IPS-18a (cell line): Measurements from ENCODE around the gene VAC14.
"Not testable (repeated sequence)": the region's sequence is repeated elsewhere in the genome, so short reads cannot be mapped to it uniquely, and the experiment has no call there.

Source experiments
- H3K27ac ChIP-seq: one replicate; pipeline ENCODE4 v1.5.1; 2013; ENCODE audit warnings: low read length
- H3K27me3 ChIP-seq: one replicate; pipeline ENCODE4 v1.6.1; 2013; ENCODE audit warnings: mild to moderate bottlenecking, low read length; ENCODE audit not compliant: control insufficient read depth, insufficient read depth
- H3K36me3 ChIP-seq: one replicate; pipeline ENCODE4 v1.6.1; 2013; ENCODE audit warnings: low read depth, low read length; ENCODE audit not compliant: control insufficient read depth
- H3K4me1 ChIP-seq: one replicate; pipeline ENCODE4 v1.6.1; 2013; ENCODE audit warnings: low read depth, low read length; ENCODE audit not compliant: control insufficient read depth
- H3K4me3 ChIP-seq: one replicate; pipeline ENCODE4 v1.5.1; 2013; ENCODE audit warnings: low read length
- H3K9ac ChIP-seq: one replicate; pipeline ENCODE4 v1.6.1; 2013; ENCODE audit warnings: mild to moderate bottlenecking, low read length, moderate library complexity
- H3K9me3 ChIP-seq: one replicate; pipeline ENCODE4 v1.6.1; 2013; ENCODE audit warnings: low read depth, low read length; ENCODE audit not compliant: control insufficient read depth

The VAC14 gene

GRCh38 chr16:70646260-70647241 lies 154.4 kb downstream of the VAC14 start, which contains the start of gene IL34:
IL34 (plus strand) TSS chr16:70646559; CDS start chr16:70646948, 389 bp downstream.
- H3K27me3 ChIP-seq: no peaks in the 10 kb centered on the region
- H3K27ac ChIP-seq: no peak within 1 kb of the TSS
- no peaks in the 10 kb centered on the region for H3K4me1 ChIP-seq
- no peaks in the 10 kb centered on the region for H3K36me3 ChIP-seq
- H3K9me3 ChIP-seq: no peaks in the 10 kb centered on the region
- H3K9ac ChIP-seq: no peak within 1 kb of the TSS
- no peak within 1 kb of the TSS for H3K4me3 ChIP-seq

GRCh38 chr16:70644763-70645597 lies 156.0 kb downstream of the VAC14 start:
- Histone ChIP-seq H3K9ac (no peak overlapping the region), H3K9me3 (no peaks in the 10 kb centered on the region), H3K27me3 (no peaks in the 10 kb centered on the region), H3K4me3 (no peak overlapping the region), H3K36me3 (no peaks in the 10 kb centered on the region), H3K4me1 (no peaks in the 10 kb centered on the region), H3K27ac (no peak overlapping the region)

- not testable (repeated sequence) for H3K27me3 ChIP-seq, H3K9ac ChIP-seq, H3K27ac ChIP-seq, H3K9me3 ChIP-seq, H3K36me3 ChIP-seq, H3K4me3 ChIP-seq, H3K4me1 ChIP-seq
Measured at GRCh38 chr16:70643264-70643663, 157.7 kb downstream of the VAC14 start.

- H3K4me1 ChIP-seq: no peaks in the 10 kb centered on the region
- no peak overlapping the region for H3K27ac ChIP-seq
- H3K9me3 ChIP-seq: no peaks in the 10 kb centered on the region
- H3K9ac ChIP-seq: no peak overlapping the region
- H3K36me3 ChIP-seq: no peaks in the 10 kb centered on the region
- no peak overlapping the region for H3K4me3 ChIP-seq
- no peaks in the 10 kb centered on the region for H3K27me3 ChIP-seq
Measured at GRCh38 chr16:70642633-70643032, 158.3 kb downstream of the VAC14 start.

GRCh38 chr16:70638814-70639792 lies 161.9 kb downstream of the VAC14 start:
- no peak overlapping the region for H3K9ac ChIP-seq
- H3K9me3 ChIP-seq: no peaks in the 10 kb centered on the region
- no peak overlapping the region for H3K4me3 ChIP-seq
- peaks cover 6% of the 10 kb centered on the region for H3K4me1 ChIP-seq
- H3K36me3 ChIP-seq: no peaks in the 10 kb centered on the region
- no peak overlapping the region for H3K27ac ChIP-seq
- H3K27me3 ChIP-seq: no peaks in the 10 kb centered on the region
